H9 (cell line): ENCODE data around the gene ZSCAN5C. TPM values are rescaled to one million over a fixed set of nuclear protein-coding genes. Genes with fewer than 3 reads are reported as not detected.
A peak's percentile ranks its signal among the peaks of the same experiment; 100 is the strongest.

Experiments used
- DNase-seq: peaks from one replicate; pipeline ENCODE4 v3.0.0-alpha.2; 2017
- H2AFZ ChIP-seq: one replicate; pipeline ENCODE4 v1.6.1; 2013; ENCODE audit warnings: mild to moderate bottlenecking, low read length, control low read depth, moderate library complexity
- H2AK5ac ChIP-seq: 2 replicates; pipeline ENCODE4 v1.6.1; 2013; ENCODE audit warnings: low read length, control low read depth, mixed read lengths; ENCODE audit not compliant: insufficient read length
- H2BK120ac ChIP-seq: one replicate; pipeline ENCODE4 v1.6.1; 2013; ENCODE audit warnings: low read depth, mild to moderate bottlenecking, low read length, control low read depth, inconsistent platforms; ENCODE audit not compliant: poor library complexity, severe bottlenecking
- H2BK12ac ChIP-seq: 2 replicates; pipeline ENCODE4 v1.6.1; 2013; ENCODE audit warnings: low read length, control low read depth, mixed read lengths, low read depth; ENCODE audit not compliant: insufficient read length
- H2BK15ac ChIP-seq: 2 replicates; pipeline ENCODE4 v1.6.1; 2013; ENCODE audit warnings: low read depth, low read length, control low read depth
- H2BK20ac ChIP-seq: one replicate; pipeline ENCODE4 v1.6.1; 2013; ENCODE audit warnings: low read depth, mild to moderate bottlenecking, low read length, control low read depth, inconsistent platforms; ENCODE audit not compliant: poor library complexity, severe bottlenecking
- H2BK5ac ChIP-seq: 2 replicates; pipeline ENCODE4 v1.6.1; 2013; ENCODE audit warnings: low read length, control low read depth, mixed read lengths; ENCODE audit not compliant: insufficient read length
- H3K14ac ChIP-seq: 2 replicates; pipeline ENCODE4 v1.6.1; 2013; ENCODE audit warnings: low read length, control low read depth; ENCODE audit not compliant: insufficient read depth
- H3K18ac ChIP-seq: 2 replicates; pipeline ENCODE4 v1.6.1; 2013; ENCODE audit warnings: low read depth, mild to moderate bottlenecking, mixed read lengths, low read length, control low read depth; ENCODE audit not compliant: insufficient read length
- H3K23ac ChIP-seq: 2 replicates; pipeline ENCODE4 v1.6.1; 2013; ENCODE audit warnings: low read length, control low read depth, mixed read lengths, low read depth; ENCODE audit not compliant: insufficient read length
- H3K23me2 ChIP-seq: 2 replicates; pipeline ENCODE4 v1.6.1; 2013; ENCODE audit warnings: low read depth, mild to moderate bottlenecking, mixed read lengths, low read length, control low read depth; ENCODE audit not compliant: insufficient read length, poor library complexity, severe bottlenecking
- H3K27ac ChIP-seq: 2 replicates; pipeline ENCODE4 v1.5.1; 2013; ENCODE audit warnings: low read length, control low read depth, mixed read lengths, low read depth; ENCODE audit not compliant: insufficient read length
- H3K27me3 ChIP-seq: 2 replicates; pipeline ENCODE4 v1.6.1; 2013; ENCODE audit warnings: low read length, control low read depth, inconsistent platforms; ENCODE audit not compliant: insufficient read depth
- H3K4ac ChIP-seq: 2 replicates; pipeline ENCODE4 v1.6.1; 2013; ENCODE audit warnings: low read depth, mild to moderate bottlenecking, control low read depth, inconsistent platforms, low read length, moderate library complexity
- H3K4me1 ChIP-seq: 2 replicates; pipeline ENCODE4 v1.6.1; 2013; ENCODE audit warnings: low read length, control low read depth, inconsistent platforms; ENCODE audit not compliant: insufficient read depth
- H3K4me2 ChIP-seq: 2 replicates; pipeline ENCODE4 v1.6.1; 2013; ENCODE audit warnings: low read length, control low read depth, mixed read lengths; ENCODE audit not compliant: insufficient read length, insufficient read depth
- H3K56ac ChIP-seq: 2 replicates; pipeline ENCODE4 v1.6.1; 2013; ENCODE audit warnings: low read depth, mild to moderate bottlenecking, mixed read lengths, low read length, control low read depth; ENCODE audit not compliant: insufficient read length
- H3K79me1 ChIP-seq: 2 replicates; pipeline ENCODE4 v1.6.1; 2013; ENCODE audit warnings: low read depth, mild to moderate bottlenecking, moderate library complexity, low read length, control low read depth, inconsistent platforms; ENCODE audit not compliant: insufficient read depth, poor library complexity, severe bottlenecking
- H3K79me2 ChIP-seq: 2 replicates; pipeline ENCODE4 v1.6.1; 2013; ENCODE audit warnings: low read length, control low read depth, inconsistent platforms; ENCODE audit not compliant: insufficient read depth
- H3K9ac ChIP-seq: 2 replicates; pipeline ENCODE4 v1.6.1; 2013; ENCODE audit warnings: low read length, control low read depth, mixed read lengths; ENCODE audit not compliant: insufficient read length; ENCODE audit errors: extremely low read depth
- H3K9me3 ChIP-seq: one replicate; pipeline ENCODE4 v1.6.1; 2013; ENCODE audit warnings: low read depth, low read length, inconsistent platforms; ENCODE audit not compliant: control insufficient read depth
- H3T11ph ChIP-seq: one replicate; pipeline ENCODE4 v1.6.1; 2013; ENCODE audit warnings: mild to moderate bottlenecking, low read length, control low read depth, inconsistent platforms
- H4K20me1 ChIP-seq: one replicate; pipeline ENCODE4 v1.6.1; 2013; ENCODE audit not compliant: control insufficient read depth, insufficient read length, insufficient read depth
- H4K5ac ChIP-seq: 2 replicates; pipeline ENCODE4 v1.6.1; 2013; ENCODE audit warnings: low read depth, mild to moderate bottlenecking, mixed read lengths, low read length, control low read depth; ENCODE audit not compliant: insufficient read length
- H4K8ac ChIP-seq: replicated peaks from 2 replicates; pipeline ENCODE4 v1.6.1; 2013; ENCODE audit warnings: low read length, control low read depth, mixed read lengths, low read depth; ENCODE audit not compliant: insufficient read length
- H4K91ac ChIP-seq: 2 replicates; pipeline ENCODE4 v1.6.1; 2013; ENCODE audit warnings: low read depth, mild to moderate bottlenecking, moderate library complexity, mixed read lengths, low read length, control low read depth; ENCODE audit not compliant: insufficient read length
- H3K27ac Mint-ChIP-seq, 3 experiments: 2 replicates in 2 of 3; 3 replicates in 1 of 3; pipeline ENCODE4 v1.8.0; 2020 to 2021; ENCODE audit warnings: mixed read lengths in 3 of 3, mild to moderate bottlenecking in 1 of 3, moderate library complexity in 1 of 3
- H3K27me3 Mint-ChIP-seq: 2 replicates; pipeline ENCODE4 v1.8.0; 2021; ENCODE audit warnings: low read depth, mild to moderate bottlenecking, moderate library complexity, mixed read lengths
- H3K36me3 Mint-ChIP-seq, 3 experiments: 2 replicates in 2 of 3; 3 replicates in 1 of 3; pipeline ENCODE4 v1.8.0; 2020 to 2021; ENCODE audit warnings: low read depth in 3 of 3, mixed read lengths in 3 of 3; ENCODE audit not compliant: insufficient read depth in 1 of 3
- H3K4me1 Mint-ChIP-seq, 2 experiments: 2 replicates each; pipeline ENCODE4 v1.8.0; 2020; ENCODE audit warnings: mixed read lengths in 2 of 2
- H3K4me3 Mint-ChIP-seq, 2 experiments: 2 replicates in 1 of 2; 3 replicates in 1 of 2; pipeline ENCODE4 v1.8.0; 2020 to 2021; ENCODE audit warnings: mild to moderate bottlenecking in 2 of 2, mixed read lengths in 2 of 2, moderate library complexity in 1 of 2
- H3K9me3 Mint-ChIP-seq, 2 experiments: 2 replicates in 1 of 2; 3 replicates in 1 of 2; pipeline ENCODE4 v1.8.0; 2020; ENCODE audit warnings: mild to moderate bottlenecking in 2 of 2, mixed read lengths in 2 of 2, moderate library complexity in 1 of 2
- WGBS: extraction: QIAGEN DNeasy Blood & Tissue Kit; methylation state at CpG from one replicate; pipeline ENCODE4 v1.1.7; 2013; ENCODE audit warnings: missing lambda C conversion rate, low lambda C conversion rate, mixed read lengths; ENCODE audit not compliant: insufficient read length; ENCODE audit errors: extremely low coverage; 5-methylcytosine and 5-hydroxymethylcytosine counted together
- total RNA-seq: library from RNA; stranded (reverse); gene quantifications from 2 replicates; pipeline ENCODE4 v1.2.1, GENCODE V29; 2021
- TF ChIP-seq, protein P1 (sequence below): fragments of 200-600 bp; sonication (generic); conservative IDR thresholded peaks from 3 replicates; pipeline ENCODE4 v1.8.0; 2021; ENCODE audit warnings: antibody characterized with exemption, mild to moderate bottlenecking

ZSCAN5C gene
- total RNA-seq, 1 experiment from 2014 or later = not detected

DNA sequence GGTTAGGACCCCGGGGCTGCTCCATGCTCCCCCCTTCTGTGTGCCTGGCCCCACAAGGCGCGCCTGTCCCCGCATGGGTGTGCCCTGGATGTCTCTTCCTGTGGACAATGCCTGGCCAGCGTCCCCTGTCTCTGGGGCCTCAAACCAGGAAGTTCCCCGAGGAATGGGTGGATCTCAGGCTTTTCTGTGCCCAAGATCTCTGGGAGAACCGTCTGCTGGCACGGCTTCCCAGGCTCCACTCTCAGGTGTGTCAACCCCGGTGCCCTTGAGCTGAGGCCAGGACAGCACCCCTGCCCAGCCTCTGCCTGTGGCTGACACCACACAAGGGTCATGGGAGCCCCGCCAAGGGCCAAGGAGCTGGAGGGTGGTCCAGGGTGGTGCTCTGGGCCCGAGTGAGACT, 45.3 kb upstream of the ZSCAN5C start:
- H2BK15ac ChIP-seq = no peak overlapping the region
- TF ChIP-seq, protein P1, sequence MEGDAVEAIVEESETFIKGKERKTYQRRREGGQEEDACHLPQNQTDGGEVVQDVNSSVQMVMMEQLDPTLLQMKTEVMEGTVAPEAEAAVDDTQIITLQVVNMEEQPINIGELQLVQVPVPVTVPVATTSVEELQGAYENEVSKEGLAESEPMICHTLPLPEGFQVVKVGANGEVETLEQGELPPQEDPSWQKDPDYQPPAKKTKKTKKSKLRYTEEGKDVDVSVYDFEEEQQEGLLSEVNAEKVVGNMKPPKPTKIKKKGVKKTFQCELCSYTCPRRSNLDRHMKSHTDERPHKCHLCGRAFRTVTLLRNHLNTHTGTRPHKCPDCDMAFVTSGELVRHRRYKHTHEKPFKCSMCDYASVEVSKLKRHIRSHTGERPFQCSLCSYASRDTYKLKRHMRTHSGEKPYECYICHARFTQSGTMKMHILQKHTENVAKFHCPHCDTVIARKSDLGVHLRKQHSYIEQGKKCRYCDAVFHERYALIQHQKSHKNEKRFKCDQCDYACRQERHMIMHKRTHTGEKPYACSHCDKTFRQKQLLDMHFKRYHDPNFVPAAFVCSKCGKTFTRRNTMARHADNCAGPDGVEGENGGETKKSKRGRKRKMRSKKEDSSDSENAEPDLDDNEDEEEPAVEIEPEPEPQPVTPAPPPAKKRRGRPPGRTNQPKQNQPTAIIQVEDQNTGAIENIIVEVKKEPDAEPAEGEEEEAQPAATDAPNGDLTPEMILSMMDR = no peak
- H3K27ac Mint-ChIP-seq = peak overlapping the region in 1 of 3 experiments; percentile 64; a peak in 1 of 7 replicates
- no peak overlapping the region for H3K23ac ChIP-seq
- no peak overlapping the region for H3K14ac ChIP-seq
- WGBS = no CpG with 5 or more reads among the region's 11 CpGs
- H3K9ac ChIP-seq = no peak overlapping the region
- H3K79me2 ChIP-seq = no peaks in the 10 kb centered on the region
- no peak overlapping the region for H3K18ac ChIP-seq
- no peaks in the 10 kb centered on the region for H3K9me3 ChIP-seq
- H2AK5ac ChIP-seq = no peak overlapping the region
- no peak overlapping the region for H4K91ac ChIP-seq
- H3K27me3 ChIP-seq = no peaks in the 10 kb centered on the region
- H4K20me1 ChIP-seq = no peaks in the 10 kb centered on the region
- no peak overlapping the region for H2BK20ac ChIP-seq
- H3K56ac ChIP-seq = no peak overlapping the region
- H3K4me1 ChIP-seq = peaks cover 2% of the 10 kb centered on the region; the same call in 1 of the 2 replicates
- no peak overlapping the region for H3K27ac ChIP-seq
- no peak overlapping the region for H2BK5ac ChIP-seq
- H3K23me2 ChIP-seq = no peaks in the 10 kb centered on the region
- H3K4me3 Mint-ChIP-seq = no peak overlapping the region
- DNase-seq = no peak
- no peak overlapping the region for H3K4me2 ChIP-seq
- H4K8ac ChIP-seq = no peak overlapping the region
- H2BK120ac ChIP-seq = no peak overlapping the region
- no peaks in the 10 kb centered on the region for H3K79me1 ChIP-seq
- no peaks in the 10 kb centered on the region; a peak in 2 of 5 replicates for H3K9me3 Mint-ChIP-seq
- H3K27me3 Mint-ChIP-seq = no peaks in the 10 kb centered on the region
- H3K4me1 Mint-ChIP-seq = peaks cover 19 to 20% of the 10 kb centered on the region in 2 experiments
- H3K36me3 Mint-ChIP-seq = peaks cover 21 to 28% (median 27%) of the 10 kb centered on the region in 3 experiments
- H3K4ac ChIP-seq = no peak overlapping the region
- H2BK12ac ChIP-seq = no peak overlapping the region
- no peak overlapping the region for H2AFZ ChIP-seq
- H3T11ph ChIP-seq = no peak overlapping the region
- H4K5ac ChIP-seq = no peak overlapping the region
